Measurements from ENCODE around the gene MYO3B.

DNA sequence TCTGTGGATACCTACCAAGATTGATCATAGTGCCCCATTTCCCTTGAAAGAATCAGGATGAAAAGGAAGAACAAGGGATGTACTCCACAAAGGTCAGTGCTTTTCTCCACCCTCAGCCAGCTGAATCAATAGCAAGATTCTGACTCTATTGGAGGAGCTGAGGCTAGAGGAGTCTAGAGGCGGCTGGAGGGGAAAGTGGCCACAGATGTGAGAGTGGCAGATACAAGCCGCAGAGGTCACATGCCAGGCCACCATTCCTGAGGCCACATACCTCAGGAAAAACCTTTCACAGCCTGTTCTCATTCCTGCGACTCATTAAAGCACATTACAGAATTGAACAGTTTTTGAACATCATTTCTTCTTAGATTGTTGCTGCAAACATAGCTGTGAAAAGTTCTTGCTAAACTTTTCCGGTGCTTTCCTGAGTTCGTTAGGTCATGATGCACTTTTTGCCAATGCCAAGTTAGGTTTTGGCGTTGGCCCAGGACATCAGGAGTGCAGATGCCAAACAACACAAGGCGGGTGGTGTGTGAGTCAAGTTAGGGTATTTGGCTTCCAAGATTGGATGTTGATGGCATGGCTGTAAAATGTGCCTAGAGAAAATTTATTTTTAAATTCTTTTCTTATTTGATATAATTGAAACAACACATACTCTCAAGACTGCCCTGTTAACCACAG, 376.5 kb downstream of the MYO3B start:
- TF ChIP-seq, protein P1, sequence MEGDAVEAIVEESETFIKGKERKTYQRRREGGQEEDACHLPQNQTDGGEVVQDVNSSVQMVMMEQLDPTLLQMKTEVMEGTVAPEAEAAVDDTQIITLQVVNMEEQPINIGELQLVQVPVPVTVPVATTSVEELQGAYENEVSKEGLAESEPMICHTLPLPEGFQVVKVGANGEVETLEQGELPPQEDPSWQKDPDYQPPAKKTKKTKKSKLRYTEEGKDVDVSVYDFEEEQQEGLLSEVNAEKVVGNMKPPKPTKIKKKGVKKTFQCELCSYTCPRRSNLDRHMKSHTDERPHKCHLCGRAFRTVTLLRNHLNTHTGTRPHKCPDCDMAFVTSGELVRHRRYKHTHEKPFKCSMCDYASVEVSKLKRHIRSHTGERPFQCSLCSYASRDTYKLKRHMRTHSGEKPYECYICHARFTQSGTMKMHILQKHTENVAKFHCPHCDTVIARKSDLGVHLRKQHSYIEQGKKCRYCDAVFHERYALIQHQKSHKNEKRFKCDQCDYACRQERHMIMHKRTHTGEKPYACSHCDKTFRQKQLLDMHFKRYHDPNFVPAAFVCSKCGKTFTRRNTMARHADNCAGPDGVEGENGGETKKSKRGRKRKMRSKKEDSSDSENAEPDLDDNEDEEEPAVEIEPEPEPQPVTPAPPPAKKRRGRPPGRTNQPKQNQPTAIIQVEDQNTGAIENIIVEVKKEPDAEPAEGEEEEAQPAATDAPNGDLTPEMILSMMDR (IDR thresholded peaks at IDR 0.05; ENCODE audit: low read length) = no peak
- TF ChIP-seq EZH2phosphoT487 (IDR thresholded peaks at IDR 0.05; ENCODE audit: low read length) = no peak
- TF ChIP-seq EZH2 (optimal IDR thresholded peaks at IDR 0.05; ENCODE audit: low read depth, low read length) = no peak
